HG03521 (cell line): ENCODE data around the gene DMBT1.
A peak's percentile ranks its signal among the peaks of the same experiment; 100 is the strongest.

Experiments used
- ATAC-seq: cut with Tn5 transposase; IDR thresholded peaks from one replicate; pipeline ENCODE4 v1.9.1; 2021; ENCODE audit warnings: mild to moderate bottlenecking, moderate library complexity; ENCODE audit not compliant: unreplicated experiment

Gene DMBT1

DNA sequence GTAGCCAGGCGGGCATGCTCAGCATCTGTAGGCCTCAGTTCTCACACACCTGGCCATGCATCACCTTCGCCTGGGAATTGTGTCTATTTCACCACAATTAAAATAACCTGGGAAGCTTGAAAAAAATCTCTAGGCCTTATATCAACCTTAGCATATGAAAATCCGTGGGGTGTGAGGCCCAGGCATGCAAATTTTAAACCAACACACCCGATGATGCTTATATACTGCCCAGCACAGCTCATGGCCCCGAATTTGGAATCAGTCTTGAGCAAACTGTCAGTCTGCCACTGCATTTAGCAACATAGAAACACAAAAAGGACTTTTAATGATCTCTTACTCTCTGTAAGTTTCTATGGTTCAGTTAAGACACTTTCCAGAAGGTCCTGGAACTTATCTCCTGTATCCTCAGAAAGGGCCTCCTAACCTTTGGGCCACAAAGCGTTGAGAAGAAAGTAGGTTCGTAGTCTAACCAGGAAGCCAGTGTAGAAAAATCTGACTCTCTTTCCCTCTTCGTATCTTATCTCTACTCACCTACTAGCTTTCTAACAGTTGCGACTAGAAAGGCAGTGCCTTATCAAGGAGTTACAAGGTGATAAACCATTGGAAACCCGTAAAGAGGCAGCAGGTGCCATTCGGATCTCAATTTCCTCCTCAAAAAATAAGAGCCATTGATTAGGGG is 12.0 kb upstream of the DMBT1 start:
- ATAC-seq = no peak

- ATAC-seq = no peak
These were observed 10.9 kb upstream of the DMBT1 start for GRCh38 chr10:122549636-122550035.

- no peak for ATAC-seq
These were observed 10.1 kb upstream of the DMBT1 start for GRCh38 chr10:122550427-122550826.

GRCh38 chr10:122550983-122551382 is 9.6 kb upstream of the DMBT1 start:
- no peak for ATAC-seq

DNA sequence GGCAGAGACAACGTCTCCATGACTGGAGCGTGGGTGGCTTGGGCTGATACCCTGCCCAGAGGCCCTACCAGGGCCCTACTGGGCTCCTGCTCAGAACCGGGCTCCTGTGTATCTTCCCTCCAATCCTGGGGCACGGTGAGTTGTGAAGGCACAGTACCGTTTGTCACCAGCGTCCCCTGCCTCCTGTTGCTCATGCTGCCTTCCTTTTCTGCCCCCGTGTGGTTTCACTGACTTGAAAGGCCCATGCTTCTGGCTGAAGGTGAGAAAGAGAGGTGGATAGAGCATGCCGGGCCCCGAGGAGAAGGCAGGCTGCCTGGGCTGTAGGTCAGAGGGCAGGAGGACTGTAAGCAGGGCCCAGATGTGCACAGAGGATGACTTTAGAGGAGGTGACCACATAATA is 9.1 kb upstream of the DMBT1 start:
- no peak for ATAC-seq

DNA sequence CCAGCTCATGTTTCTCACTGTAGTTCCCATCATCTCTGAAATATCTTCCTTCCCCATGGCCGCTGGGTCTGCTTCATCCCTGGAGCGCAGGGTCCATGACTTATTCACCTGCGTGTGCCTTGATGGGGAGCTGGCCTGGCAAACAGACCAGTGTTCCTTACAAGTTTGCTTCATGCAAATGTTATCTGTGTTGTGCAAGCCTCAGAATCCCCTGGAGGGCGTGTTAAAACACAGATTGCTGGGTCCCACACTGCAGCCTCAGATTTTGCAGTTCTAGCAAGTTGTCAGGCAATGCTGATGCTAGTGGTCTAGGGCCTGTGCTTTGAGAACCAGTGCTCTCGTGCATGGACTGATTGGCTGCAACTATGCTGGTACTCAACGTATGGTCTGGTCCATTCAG is 7.2 kb upstream of the DMBT1 start:
- no peak for ATAC-seq

DNA sequence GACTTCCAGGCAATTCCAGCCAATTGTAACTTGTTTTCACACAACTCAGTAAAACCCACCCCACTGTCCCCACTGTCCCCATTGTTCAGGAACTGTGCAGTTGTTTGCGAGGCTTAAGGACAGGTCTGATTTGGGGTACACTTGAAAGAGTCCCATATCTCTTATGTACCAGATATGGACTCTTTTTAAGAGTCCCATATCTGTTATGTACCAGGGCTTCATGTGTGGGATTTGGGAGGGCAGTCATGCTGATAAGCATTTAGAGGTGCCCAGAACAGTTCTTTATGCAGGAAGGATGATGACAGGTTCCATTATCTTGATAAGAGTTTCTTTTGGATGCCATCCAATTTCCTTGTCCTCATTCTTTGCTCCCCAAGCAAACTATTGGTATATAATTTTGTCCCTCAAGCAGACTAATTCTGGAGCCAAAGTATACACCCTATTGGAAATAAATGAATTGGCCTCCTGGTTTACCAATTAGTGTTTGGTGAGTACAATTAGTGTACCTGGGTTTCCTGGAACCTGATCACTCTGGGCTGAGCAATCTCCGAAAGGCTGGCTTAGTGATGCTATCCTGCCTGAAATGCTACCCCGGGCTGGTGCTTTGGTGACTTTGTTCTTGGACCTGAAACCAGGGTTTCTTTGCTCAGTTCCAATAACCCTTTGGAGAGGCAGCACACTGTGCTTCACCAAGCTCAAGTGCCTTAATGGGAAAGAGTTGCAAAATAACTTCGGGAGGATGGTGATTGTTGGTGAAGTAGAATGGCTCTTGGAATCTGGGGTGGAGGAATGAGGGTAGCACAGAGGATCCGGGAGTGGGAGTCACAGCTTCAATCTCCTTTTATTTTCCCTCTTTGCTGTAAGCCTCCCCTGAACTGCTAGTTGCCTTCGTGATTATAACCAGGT is 6.2 kb upstream of the DMBT1 start:
- no peak for ATAC-seq

DNA sequence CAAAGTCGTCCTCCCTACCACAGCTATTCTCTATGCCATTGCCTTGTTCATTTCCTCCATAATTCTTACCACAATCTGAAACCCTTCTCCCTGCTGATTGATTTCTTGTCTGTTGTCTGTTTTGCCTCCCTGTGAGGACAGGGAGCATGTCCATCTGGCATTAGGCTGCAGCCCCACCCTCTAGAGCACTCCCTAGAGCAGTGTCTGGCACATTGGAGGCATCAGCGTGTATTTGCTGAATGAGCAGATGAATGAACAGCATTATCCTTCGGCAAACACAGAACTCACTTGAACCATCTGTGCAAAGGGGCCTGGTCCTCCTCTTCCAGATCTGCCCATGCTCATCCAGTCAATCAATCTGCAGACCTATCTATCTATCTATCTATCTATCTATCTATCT is 5.1 kb upstream of the DMBT1 start:
- ATAC-seq = no peak

- no peak for ATAC-seq
These were observed 3.0 kb upstream of the DMBT1 start for GRCh38 chr10:122557516-122557915.

GRCh38 chr10:122558452-122558851 is 2.1 kb upstream of the DMBT1 start:
- no peak for ATAC-seq

GRCh38 chr10:122559228-122559627 is 1.3 kb upstream of the DMBT1 start:
- ATAC-seq = no peak

- no peak for ATAC-seq
These were observed 658 bp downstream of the DMBT1 start for GRCh38 chr10:122561212-122561611.

- ATAC-seq = no peak
These were observed 1.2 kb downstream of the DMBT1 start for GRCh38 chr10:122561792-122562191.

GRCh38 chr10:122564980-122565379 is 4.4 kb downstream of the DMBT1 start:
- no peak for ATAC-seq

GRCh38 chr10:122565766-122566206 is 5.2 kb downstream of the DMBT1 start:
- ATAC-seq = no peak

DNA sequence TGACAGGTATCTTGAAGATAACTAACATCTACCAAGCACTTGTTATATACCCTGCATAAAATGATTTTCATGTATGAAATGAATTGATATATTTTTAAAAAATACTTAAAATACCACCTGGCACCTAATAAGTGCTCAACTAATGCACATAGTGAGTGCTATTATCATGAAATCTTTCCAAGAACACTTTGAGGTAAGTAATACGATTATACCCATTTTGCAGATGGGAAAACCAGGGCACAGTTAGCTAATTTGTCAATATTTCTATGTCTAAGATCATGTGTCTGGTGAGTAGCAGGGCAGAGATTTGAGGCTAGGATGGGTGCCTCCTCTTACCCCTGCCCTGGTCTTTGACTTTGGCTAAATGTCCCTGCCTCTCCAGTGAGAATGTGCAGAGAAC is 6.1 kb downstream of the DMBT1 start:
- ATAC-seq = no peak

DNA sequence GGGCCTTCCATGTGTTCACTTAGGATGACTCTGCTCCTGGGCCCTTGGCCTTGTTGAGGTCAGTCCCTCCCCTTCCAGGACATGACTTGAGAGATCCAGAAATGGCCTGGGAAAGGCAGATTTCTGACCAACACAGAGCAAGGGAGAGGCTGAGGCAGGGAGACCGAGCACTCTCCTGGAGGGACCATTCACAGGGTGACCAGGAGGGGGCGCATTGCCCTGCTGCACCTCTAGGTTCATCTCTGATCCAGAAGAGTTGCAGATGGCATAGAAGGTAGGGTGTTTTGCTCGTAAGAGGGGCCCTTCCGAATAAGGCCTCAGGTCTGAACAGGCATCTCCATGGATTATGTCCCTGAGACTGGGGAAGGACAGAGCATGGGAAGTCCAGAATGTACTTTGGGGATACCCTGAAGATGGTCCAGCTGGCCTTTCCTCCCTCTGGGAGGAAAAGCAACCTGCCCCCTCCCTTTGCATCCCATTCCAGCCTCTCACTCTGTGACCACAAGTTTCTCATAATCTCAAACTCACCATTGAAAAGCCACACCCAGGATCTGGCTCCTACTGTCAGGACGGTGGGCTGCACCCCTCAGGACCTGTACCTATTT is 6.6 kb downstream of the DMBT1 start:
- peak; percentile 65 for ATAC-seq

DNA sequence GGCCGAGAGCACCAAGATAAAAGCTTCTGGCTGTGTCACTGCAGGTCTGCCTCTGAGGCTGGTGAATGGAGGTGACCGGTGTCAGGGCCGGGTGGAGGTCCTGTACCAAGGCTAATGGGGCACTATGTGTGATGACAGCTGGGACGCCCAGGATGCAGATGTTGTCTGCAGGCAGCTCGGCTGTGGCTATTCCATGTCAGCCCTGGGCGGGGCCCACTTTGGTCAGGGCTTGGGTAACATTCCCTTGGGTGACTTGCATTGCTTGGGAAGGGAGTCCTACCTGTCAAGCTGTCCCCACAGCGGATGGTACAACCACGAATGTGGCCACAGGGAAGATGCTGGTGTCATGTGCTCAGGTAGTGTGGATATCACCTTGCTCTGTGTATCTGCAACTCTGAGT is 8.0 kb downstream of the DMBT1 start:
- ATAC-seq = no peak

DNA sequence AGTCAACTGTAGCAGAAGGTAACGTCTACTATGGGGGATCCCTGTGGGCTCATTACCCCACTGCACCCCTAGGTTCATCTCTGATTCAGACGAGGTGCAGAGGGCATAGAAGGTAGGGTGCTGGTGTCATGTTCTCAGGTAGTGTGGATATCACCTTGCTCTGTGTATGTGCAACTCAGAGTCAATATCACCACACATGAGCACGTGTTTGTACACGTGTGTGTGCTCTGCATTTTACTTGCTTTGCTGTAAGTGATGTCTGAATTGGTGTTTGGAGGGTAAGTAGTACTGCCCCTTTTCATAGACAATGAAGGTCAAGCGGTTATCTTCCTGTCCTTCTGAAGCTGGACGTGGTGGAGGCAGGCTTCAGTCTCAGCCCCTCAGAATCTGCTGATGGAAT is 10.4 kb downstream of the DMBT1 start:
- no peak for ATAC-seq

DNA sequence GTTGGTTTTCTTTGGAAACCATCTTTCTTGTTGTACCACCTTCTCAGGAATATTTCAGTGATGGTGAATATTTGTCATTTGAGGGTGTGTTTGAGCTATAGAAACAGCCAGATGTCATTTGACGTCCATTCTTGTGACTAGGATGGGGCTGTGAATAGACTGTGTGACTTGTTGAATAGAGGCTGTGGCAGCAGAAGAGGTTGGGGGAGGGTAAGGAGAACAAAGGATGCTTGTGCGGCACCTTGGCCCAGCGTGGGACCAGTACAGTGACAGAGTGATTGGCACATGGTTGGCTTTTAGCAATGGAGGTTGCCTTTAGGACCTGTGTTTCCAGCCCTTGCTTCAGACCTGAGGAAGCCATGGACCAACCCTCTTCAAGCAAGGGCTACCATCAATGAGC is 11.3 kb downstream of the DMBT1 start:
- ATAC-seq = no peak

DNA sequence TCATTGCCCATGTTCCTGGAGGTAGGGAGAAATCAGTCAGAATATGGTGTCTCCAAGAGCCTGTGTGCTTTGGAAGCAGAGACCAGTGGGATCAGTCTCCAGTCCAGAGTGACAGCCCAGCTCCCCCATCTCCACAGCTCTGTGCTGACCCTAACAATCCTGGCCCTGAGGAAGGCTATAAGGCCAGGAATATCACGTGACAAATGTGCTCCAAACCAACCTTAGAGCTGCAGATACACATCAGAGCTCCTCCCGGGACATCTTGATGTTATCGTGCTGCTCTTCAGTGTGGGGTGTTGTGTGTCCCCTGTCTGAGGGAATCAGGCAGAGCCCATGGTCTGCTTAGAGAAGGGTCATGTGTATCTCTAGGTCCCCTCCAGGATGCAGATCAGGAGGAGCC is 15.2 kb downstream of the DMBT1 start:
- ATAC-seq = no peak

DNA sequence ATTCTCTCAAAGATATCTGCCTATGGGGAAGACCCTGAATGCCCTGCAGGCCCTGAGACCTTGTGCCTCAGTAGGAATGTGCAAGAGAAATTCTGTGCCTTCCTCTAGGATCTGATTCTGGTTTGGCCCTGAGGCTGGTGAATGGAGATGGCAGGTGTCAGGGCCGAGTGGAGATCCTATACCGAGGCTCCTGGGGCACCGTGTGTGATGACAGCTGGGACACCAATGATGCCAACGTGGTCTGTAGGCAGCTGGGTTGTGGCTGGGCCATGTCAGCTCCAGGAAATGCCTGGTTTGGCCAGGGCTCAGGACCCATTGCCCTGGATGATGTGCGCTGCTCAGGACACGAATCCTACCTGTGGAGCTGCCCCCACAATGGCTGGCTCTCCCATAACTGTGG is 15.7 kb downstream of the DMBT1 start:
- no peak for ATAC-seq
